DMS114 treated with DMSO at 0.1 percent for 48 hours (cell line): ENCODE measurements around the gene GAB4.

Experiments used
- DNase-seq: peaks from one replicate; lab custom pipeline; 2025; ENCODE audit not compliant: unreplicated experiment; lab: John Stamatoyannopoulos, UW

GAB4 gene

GRCh38 chr22:16989915-16990314 lies 18.1 kb downstream of the GAB4 start:
- no peak for DNase-seq

GRCh38 chr22:16988257-16988656 lies 19.8 kb downstream of the GAB4 start:
- DNase-seq, result no peak

GRCh38 chr22:16987822-16988221 lies 20.2 kb downstream of the GAB4 start:
- no peak for DNase-seq

GRCh38 chr22:16975155-16975885 lies 32.7 kb downstream of the GAB4 start:
- DNase-seq, result no peak

GRCh38 chr22:16974298-16975084 lies 33.5 kb downstream of the GAB4 start:
- DNase-seq, result no peak

GRCh38 chr22:16973591-16974297 lies 34.3 kb downstream of the GAB4 start:
- no peak for DNase-seq

- DNase-seq, result no peak
Measured at GRCh38 chr22:16972311-16972710, 35.7 kb downstream of the GAB4 start.

- DNase-seq, result no peak
Measured at GRCh38 chr22:16970446-16970845, 37.6 kb downstream of the GAB4 start.

- DNase-seq, result no peak
Measured at GRCh38 chr22:16969508-16970327, 38.3 kb downstream of the GAB4 start.

GRCh38 chr22:16968218-16968595 lies 39.8 kb downstream of the GAB4 start:
- no peak for DNase-seq

GRCh38 chr22:16967453-16968217 lies 40.4 kb downstream of the GAB4 start:
- no peak for DNase-seq

- DNase-seq, result no peak
Measured at GRCh38 chr22:16966251-16966650, 41.8 kb downstream of the GAB4 start.

- DNase-seq, result no peak
Measured at GRCh38 chr22:16965560-16965959, 42.5 kb downstream of the GAB4 start.

GRCh38 chr22:16965083-16965482 lies 42.9 kb downstream of the GAB4 start:
- no peak for DNase-seq

- DNase-seq, result no peak
Measured at GRCh38 chr22:16964366-16964765, 43.7 kb downstream of the GAB4 start.

- DNase-seq, result no peak
Measured at GRCh38 chr22:16963189-16963945, 44.7 kb downstream of the GAB4 start.

GRCh38 chr22:16962501-16962900 lies 45.5 kb downstream of the GAB4 start:
- DNase-seq, result no peak

GRCh38 chr22:16961477-16962186 lies 46.4 kb downstream of the GAB4 start:
- DNase-seq, result no peak

GRCh38 chr22:16960884-16961249 lies 47.2 kb downstream of the GAB4 start:
- DNase-seq, result no peak
